ENCODE data around the gene TAGLN2. TPM values are rescaled to one million over a fixed set of nuclear protein-coding genes. Genes with fewer than 3 reads are reported as not detected.

Gene TAGLN2
- polyA plus RNA-seq, 1 experiment, result 745 TPM

DNA sequence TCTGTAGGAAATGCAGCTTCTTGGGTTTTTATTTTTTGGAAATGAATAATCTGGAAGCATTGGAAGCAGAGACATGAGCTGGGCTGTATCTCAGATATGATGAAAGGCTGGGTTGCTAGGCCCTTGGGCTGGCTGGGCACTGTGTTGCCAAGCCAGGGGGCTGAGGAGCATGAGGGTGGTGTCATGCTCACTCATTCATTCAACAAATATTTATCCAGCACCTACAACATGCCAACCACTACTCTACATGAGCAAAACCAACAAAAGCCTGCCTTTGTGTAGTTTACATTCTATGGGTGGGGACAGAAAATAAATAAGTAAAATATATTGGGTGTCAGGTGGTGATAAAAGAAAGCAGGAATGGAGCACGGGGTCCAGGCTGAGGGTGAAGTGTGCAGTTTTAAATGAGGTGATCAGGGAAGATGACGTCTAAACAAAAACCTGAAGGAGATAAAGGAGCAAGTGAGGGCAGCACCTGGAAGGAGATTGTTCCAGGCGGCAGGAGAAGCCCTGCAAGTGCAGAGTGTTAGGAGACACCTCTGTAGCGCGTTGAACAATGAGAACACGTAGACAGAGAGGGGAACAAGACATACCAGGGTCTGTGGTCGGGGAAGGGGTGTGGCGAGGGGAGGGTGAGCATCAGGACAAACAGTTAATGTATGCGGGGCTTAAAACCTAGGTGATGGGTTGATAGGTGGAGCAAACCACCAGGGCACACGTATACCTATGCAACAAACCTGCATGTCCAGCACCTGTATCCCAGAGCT lies 10.9 kb downstream of the TAGLN2 start:
- Histone ChIP-seq H3K36me3 (ENCODE audit: control insufficient read depth, insufficient read depth, low read length) (peaks cover 14% of the 10 kb centered on the region), H3K4me3 (ENCODE audit: low read depth, low read length) (no peak overlapping the region), H3K27me3 (ENCODE audit: control insufficient read depth, insufficient read depth, low read length) (no peaks in the 10 kb centered on the region)
- DNase-seq (ENCODE audit: low read depth), result no peak
- POLR2A ChIA-PET, result interaction anchor here (0.7 kb wide), 1 partner anchor 172 kb away, joined by 3 read pairs; no protein-coding TSS in a partner anchor
- TF ChIP-seq CTCF (IDR thresholded peaks at IDR 0.05; ENCODE audit: insufficient read depth, low read depth, low read length), result no peak
- CTCF ChIA-PET, result interaction anchor here (0.8 to 4.3 kb wide), 4 partner anchors 12 to 124 kb away, joined by 3 to 22 read pairs (median 3); no protein-coding TSS in a partner anchor

DNA sequence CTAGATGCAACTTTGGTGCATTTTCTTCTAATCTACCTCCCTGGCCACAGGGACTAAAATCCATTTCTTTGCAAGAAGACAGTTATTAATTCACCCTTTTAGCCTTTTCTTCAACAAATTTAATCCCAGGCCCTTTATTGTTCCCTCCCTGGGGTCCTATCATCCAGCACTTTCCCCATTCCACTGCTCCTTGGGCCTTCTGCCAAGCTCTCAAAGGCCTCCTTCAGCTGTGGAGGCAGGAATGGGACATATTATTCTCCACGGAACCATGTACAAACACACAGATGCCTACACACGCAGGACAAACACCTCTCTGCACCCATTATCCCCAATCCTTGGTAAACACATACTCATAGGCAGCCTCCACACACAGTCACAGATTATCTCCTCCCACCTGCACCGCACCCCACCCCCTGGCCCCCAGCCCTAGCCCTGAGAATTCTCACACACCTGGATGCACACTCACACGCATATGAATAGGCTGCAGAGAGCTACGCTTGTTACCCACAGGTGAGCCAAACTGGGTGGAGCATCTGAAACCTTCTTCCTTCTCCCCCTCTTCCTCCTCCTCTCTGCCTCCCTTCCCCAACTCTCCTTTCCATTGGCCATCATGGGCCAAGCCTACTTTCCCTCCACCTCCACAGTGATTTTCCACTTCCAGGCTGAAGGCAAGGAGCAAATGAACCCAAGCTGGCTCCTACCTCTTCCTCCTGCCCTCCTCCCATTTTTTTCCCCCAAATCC lies 11.7 kb downstream of the TAGLN2 start:
- CTCF ChIA-PET, result interaction anchor here (0.8 to 1.0 kb wide), 2 partner anchors 22 to 123 kb away, joined by 3 to 5 read pairs; no protein-coding TSS in a partner anchor
- no peak for TF ChIP-seq CTCF (IDR thresholded peaks at IDR 0.05; ENCODE audit: insufficient read depth, low read depth, low read length)
- POLR2A ChIA-PET, result interaction anchor here (0.7 kb wide), 1 partner anchor 173 kb away, joined by 3 read pairs; no protein-coding TSS in a partner anchor
- DNase-seq (ENCODE audit: low read depth), result no peak
- H3K27me3 ChIP-seq (ENCODE audit: control insufficient read depth, insufficient read depth, low read length), result no peaks in the 10 kb centered on the region
- H3K4me3 ChIP-seq (ENCODE audit: low read depth, low read length), result no peak overlapping the region
- peaks cover 6% of the 10 kb centered on the region for H3K36me3 ChIP-seq (ENCODE audit: control insufficient read depth, insufficient read depth, low read length)

GRCh38 chr1:159911326-159912070 lies 13.8 kb downstream of the TAGLN2 start:
- CTCF ChIA-PET, result interaction anchor here (0.5 to 1.1 kb wide), 6 partner anchors 9 to 356 kb away, joined by 3 to 5 read pairs (median 4); no protein-coding TSS in a partner anchor
- Histone ChIP-seq H3K4me3 (ENCODE audit: low read depth, low read length) (no peak overlapping the region), H3K27me3 (ENCODE audit: control insufficient read depth, insufficient read depth, low read length) (no peaks in the 10 kb centered on the region), H3K36me3 (ENCODE audit: control insufficient read depth, insufficient read depth, low read length) (no peaks in the 10 kb centered on the region)
- DNase-seq (ENCODE audit: low read depth), result no peak
- POLR2A ChIA-PET, result no interaction called here
- TF ChIP-seq CTCF (IDR thresholded peaks at IDR 0.05; ENCODE audit: insufficient read depth, low read depth, low read length), result no peak

DNA sequence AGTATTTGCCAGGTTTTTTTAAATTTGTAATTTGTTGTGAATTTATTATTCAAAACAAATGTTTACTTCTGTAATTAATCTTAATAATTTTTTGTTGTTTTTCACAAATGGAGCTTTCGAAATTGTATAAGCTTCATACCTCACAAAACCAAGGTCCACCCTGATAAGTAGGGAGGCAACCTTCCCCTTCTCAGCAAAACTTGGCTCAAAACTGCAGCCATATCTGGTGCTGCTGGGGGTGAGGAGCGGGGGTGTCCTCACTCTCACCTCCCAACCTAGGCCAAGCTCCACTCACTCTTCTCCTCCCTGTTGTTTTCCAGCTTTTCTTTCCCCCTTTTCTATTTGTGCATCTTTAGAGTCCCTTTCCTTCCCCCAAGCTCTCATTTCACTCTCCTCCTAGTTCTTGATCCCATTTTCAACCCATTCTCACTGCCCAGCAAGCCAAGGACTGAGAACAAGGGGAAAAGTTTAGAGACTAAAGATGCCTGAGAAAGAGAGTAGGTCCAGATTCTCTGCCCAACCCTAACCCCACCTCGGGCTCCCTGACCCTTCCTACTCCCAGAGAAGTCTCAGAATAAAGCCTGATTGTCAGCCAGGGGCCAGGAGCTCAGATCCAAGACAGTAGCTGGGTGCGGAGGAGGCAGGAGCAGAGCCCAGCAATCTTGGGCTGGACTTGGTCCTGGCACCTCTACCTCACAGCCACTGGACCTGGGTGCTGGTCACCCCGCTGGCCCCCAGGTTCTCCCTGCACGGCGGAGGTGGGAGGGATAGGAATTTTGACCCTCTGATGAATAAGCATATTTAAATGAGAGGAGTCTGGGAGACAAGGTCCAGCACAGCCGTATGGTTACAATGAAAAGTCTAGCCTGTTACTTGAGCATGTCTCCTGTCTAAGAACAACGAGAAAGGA lies 17.0 kb downstream of the TAGLN2 start:
- CTCF ChIA-PET, result interaction anchor here (0.8 to 1.5 kb wide), 3 partner anchors 17 to 99 kb away, joined by 4 read pairs; no protein-coding TSS in a partner anchor
- no peak for TF ChIP-seq CTCF (IDR thresholded peaks at IDR 0.05; ENCODE audit: insufficient read depth, low read depth, low read length)
- Histone ChIP-seq H3K27me3 (ENCODE audit: control insufficient read depth, insufficient read depth, low read length) (no peaks in the 10 kb centered on the region), H3K36me3 (ENCODE audit: control insufficient read depth, insufficient read depth, low read length) (no peaks in the 10 kb centered on the region), H3K4me3 (ENCODE audit: low read depth, low read length) (no peak overlapping the region)
- DNase-seq (ENCODE audit: low read depth), result no peak
- POLR2A ChIA-PET, result no interaction called here

Measured in BJ (cell line).